ENCODE data around the gene BMP7. TPM values are rescaled to one million over a fixed set of nuclear protein-coding genes. Genes with fewer than 3 reads are reported as not detected.

The BMP7 gene
- total and polyA plus RNA-seq, 8 donors = 0.12 to 2.5 (median 0.33) TPM; not detected in 1

DNA sequence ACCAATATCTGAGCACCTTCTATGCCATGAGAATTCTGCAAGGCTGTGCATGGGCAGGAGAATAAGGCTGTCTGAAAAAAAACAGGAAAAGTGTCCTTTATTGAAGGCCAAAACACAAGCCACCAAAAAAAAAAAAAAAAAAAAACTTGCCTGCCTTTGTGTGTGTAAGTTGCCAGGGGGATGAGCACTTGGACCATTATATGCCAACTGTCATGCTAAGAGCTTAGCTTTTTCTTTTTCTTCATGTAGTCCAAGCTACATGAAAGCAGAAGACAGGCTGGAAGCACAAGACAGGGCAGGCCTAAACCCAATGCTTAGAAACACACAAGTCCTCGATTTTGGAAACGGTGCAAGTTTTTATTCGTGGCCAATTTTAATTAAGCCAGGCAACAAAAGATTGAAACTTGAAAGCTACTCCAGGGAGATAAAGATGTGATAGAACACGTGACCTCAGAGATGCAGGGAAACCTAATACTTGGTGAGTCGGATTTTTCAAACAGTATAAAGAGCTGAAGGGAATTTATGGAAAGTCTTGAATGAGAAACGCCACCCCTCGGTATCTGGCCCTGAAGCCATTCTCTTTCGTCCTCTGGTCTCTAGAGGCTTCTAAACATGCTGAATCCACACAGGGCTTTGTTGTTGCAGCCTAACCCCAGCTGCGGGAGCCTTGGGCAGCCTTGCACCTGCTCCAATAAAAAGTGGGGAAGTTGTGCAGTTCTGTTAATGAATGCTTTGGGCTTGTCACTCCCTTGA, 8.6 kb downstream of the BMP7 start:
- Histone ChIP-seq H3K4me1 (no peaks in the 10 kb centered on the region), H3K36me3 (no peaks in the 10 kb centered on the region), H3K27me3 (peaks cover 0 to 8% (median 1%) of the 10 kb centered on the region in 4 donors), H3K9me3 (no peaks in the 10 kb centered on the region), H3K4me3 (no peak overlapping the region), H3K27ac (no peak overlapping the region)
- 38 to 41% methylated on average over 9 of the region's 9 CpGs for WGBS, 2 donors
- ATAC-seq (no peak), FAIRE-seq (no peak), DNase-seq (no peak)
- TF ChIP-seq, protein P1, sequence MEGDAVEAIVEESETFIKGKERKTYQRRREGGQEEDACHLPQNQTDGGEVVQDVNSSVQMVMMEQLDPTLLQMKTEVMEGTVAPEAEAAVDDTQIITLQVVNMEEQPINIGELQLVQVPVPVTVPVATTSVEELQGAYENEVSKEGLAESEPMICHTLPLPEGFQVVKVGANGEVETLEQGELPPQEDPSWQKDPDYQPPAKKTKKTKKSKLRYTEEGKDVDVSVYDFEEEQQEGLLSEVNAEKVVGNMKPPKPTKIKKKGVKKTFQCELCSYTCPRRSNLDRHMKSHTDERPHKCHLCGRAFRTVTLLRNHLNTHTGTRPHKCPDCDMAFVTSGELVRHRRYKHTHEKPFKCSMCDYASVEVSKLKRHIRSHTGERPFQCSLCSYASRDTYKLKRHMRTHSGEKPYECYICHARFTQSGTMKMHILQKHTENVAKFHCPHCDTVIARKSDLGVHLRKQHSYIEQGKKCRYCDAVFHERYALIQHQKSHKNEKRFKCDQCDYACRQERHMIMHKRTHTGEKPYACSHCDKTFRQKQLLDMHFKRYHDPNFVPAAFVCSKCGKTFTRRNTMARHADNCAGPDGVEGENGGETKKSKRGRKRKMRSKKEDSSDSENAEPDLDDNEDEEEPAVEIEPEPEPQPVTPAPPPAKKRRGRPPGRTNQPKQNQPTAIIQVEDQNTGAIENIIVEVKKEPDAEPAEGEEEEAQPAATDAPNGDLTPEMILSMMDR (IDR thresholded peaks at IDR 0.05) = no peak
- intact Hi-C loops (cut with DNase I) = no loop called here

DNA sequence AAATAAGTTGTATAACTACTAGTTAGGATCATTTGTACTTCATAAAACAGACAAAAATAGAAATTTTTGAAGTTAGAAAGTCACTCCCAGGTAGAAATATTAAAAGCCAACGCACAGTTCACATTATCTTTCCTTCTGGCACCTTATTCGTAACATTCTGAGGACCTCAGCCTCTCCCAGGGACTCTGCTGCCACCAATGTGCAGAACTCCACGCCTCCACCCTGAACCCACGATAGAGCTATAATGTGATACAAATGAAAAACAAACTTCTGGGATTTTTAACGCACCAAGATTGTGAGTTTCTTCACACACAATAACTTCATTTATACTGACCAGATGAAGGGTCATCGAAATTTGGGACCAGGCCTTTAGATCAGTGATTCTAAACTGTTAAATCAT, 9.5 kb downstream of the BMP7 start:
- FAIRE-seq (no peak), ATAC-seq (no peak), DNase-seq (no peak)
- WGBS, 2 donors = 78 to 87% methylated on average over 6 of the region's 6 CpGs
- Histone ChIP-seq H3K27ac (no peak overlapping the region), H3K4me1 (no peaks in the 10 kb centered on the region), H3K4me3 (no peak overlapping the region), H3K27me3 (peaks cover 0 to 8% (median 1%) of the 10 kb centered on the region in 4 donors), H3K36me3 (no peaks in the 10 kb centered on the region), H3K9me3 (no peaks in the 10 kb centered on the region)
- TF ChIP-seq, protein P1 (IDR thresholded peaks at IDR 0.05) = no peak
- intact Hi-C loops (cut with DNase I) = no loop called here

DNA sequence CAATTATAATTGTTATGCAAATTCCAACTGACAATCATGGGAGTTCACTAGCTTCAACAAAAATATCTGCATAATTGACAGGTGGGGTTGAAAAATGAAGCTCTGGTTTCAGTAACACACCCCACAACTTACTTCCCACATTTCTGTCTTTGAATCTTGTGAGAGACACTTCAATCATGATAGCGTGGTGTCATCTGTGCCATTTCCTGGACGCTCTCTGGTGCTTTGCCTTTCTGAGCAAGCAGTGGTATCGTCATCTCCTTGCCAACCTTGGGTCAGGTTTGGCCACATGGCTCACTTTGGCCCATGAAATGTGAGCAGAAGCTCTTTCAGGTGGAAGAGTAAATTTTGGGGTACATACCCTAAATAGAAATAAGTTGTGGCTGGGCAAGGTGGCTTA, 10.2 kb downstream of the BMP7 start:
- Histone ChIP-seq H3K27me3 (peaks cover 0 to 8% (median 0%) of the 10 kb centered on the region in 4 donors), H3K36me3 (no peaks in the 10 kb centered on the region), H3K9me3 (no peaks in the 10 kb centered on the region), H3K4me3 (no peak overlapping the region), H3K4me1 (no peaks in the 10 kb centered on the region), H3K27ac (no peak overlapping the region)
- no peak for ATAC-seq
- no peak for DNase-seq
- TF ChIP-seq, protein P1 (IDR thresholded peaks at IDR 0.05) = no peak
- intact Hi-C loops (cut with DNase I) = no loop called here
- WGBS, 2 donors = 89 to 94% methylated on average over 3 of the region's 3 CpGs
- no peak for FAIRE-seq

DNA sequence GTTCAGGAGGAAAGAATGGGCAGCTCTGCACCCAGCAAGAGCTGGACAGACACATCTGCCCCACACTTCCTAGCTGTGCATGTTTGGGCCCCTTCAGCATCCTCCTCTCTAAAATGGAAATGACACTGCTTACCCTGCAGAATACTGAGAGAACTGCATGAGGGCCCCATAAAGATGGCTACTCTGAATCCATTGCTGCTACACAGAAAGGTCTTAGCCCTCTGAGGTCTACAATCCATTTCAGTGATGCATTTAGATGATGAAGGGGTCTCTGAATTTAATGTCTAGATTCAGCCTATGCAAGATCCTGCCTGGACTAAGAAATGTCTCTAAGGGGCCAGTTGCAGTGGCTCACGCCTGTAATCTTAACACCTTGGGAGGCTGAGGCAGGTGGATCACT, 11.3 kb downstream of the BMP7 start:
- FAIRE-seq (no peak), DNase-seq (no peak), ATAC-seq (no peak)
- Histone ChIP-seq H3K27me3 (peaks cover 0 to 5% (median 0%) of the 10 kb centered on the region in 4 donors), H3K27ac (no peak overlapping the region), H3K9me3 (no peaks in the 10 kb centered on the region), H3K36me3 (no peaks in the 10 kb centered on the region), H3K4me1 (no peaks in the 10 kb centered on the region), H3K4me3 (no peak overlapping the region)
- intact Hi-C loops (cut with DNase I) = no loop called here
- WGBS, 2 donors = 49 to 81% methylated on average over 1 of the region's 1 CpG
- TF ChIP-seq, protein P1 (IDR thresholded peaks at IDR 0.05) = no peak

DNA sequence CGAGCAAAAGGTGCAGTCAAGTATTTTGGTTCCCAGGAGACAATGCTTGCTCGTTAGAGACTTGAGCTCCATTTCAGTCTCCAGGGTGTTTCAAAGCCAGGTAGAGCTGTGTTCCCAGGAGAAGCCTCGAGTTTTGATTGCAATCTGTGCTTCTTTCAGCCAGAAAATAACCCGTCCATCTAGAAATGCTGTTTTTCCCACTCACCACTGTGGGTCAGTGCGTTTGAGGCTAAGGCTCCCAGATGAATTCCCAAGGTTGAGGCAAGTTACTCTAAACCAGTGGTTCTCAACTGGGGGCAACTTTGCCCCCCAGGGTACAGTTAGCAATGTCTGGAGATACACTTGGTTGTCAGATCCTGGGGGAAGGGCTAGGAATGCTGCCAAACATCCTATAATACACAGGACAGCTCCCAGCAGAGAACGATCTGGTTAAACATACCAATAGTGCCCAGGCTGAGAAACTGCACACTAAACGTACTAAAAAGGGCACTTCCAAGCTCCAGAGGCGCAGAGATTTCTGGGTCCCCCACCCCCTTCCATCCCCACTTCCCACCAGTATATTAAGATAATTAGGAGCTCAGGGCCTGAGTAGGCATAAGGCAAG, 13.8 kb downstream of the BMP7 start:
- ATAC-seq (no peak), DNase-seq (no peak), FAIRE-seq (no peak)
- WGBS, 2 donors = 43 to 56% methylated on average over 8 of the region's 8 CpGs
- Histone ChIP-seq H3K27ac (no peak overlapping the region), H3K4me3 (no peak overlapping the region), H3K27me3 (no peaks in the 10 kb centered on the region), H3K36me3 (no peaks in the 10 kb centered on the region), H3K9me3 (no peaks in the 10 kb centered on the region), H3K4me1 (no peaks in the 10 kb centered on the region)
- intact Hi-C loops (cut with DNase I) = no loop called here
- TF ChIP-seq, protein P1 (IDR thresholded peaks at IDR 0.05) = no peak

Measured in pancreas (tissue), 10 donors.